GM18519 (cell line): Measurements from ENCODE around the gene ZNF25.
"Not testable (repeated sequence)": the region's sequence is repeated elsewhere in the genome, so short reads cannot be mapped to it uniquely, and the experiment has no call there.

Experiments
- ATAC-seq: cut with Tn5 transposase; IDR thresholded peaks from one replicate; pipeline ENCODE4 v1.9.1; 2021; ENCODE audit warnings: mild to moderate bottlenecking, moderate library complexity; ENCODE audit not compliant: unreplicated experiment, low FRiP score

ZNF25 gene

DNA sequence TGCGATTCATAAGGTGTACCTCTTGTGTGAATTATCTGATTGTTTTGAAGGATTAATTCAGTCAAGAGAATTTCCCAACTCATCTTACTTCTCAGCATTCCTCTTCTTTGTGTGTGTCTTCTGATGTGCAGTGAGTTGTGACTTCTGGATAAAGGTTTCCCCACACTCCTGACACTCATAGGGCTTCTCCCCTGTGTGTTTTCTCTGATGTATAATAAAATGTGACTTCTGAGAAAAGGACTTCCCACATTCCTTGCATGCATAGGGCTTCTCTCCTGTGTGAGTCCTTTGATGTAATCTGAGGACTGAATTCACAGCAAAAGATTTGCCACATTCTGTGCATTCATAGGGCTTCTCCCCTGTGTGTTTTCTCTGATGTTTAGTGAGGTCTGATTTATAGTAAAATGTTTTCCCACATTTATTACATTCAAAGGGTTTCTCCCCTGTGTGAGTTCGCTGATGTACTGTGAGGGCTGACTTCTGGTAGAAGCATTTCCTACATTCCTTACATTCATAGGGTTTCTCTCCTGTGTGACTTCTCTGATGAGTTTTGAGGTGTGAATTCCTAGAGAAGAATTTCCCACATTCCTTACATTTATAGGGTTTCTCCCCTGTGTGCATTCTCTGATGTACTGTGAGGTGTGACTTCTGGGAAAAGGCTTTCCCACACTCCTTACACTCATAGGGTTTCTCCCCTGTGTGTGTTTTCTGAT, 24.2 kb downstream of the ZNF25 start:
- no peak for ATAC-seq

DNA sequence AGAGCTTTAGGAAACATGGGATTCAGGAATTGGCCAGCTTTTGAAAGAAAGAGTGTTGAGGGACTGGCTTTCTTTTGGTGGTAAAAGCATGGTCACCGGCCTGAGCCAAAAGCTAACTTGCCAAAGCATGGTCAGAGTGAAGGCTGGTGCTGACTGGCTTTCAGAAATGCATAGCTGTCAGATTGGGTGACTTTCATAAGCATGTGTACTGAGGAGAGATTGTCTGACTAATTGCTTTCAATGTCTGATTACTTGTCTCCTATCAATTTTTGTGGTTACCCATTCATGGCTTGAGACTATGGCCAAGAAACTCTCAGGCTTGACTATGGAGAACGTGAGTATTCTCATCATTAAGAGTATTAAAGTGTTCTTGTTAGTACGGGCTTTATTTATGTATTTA, 28.2 kb downstream of the ZNF25 start:
- no peak for ATAC-seq

DNA sequence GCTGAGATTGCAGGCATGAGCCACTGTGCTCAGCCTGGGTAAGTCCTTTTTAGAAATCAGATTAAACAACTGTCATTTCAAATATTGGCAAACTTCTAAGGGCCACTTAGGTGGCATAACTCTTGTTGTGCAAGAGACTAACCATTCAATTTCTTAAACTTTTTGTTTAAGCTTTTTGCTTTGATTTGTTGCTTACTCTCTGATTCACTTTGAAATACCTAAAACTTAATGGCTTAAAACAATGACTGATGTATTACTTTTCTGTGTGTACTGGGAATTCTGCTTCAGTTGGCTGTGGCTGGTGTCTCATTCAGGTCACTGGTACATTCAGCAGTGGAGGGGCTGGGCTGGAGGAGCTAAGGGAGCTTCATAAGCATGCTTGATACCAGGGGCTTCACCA, 28.9 kb downstream of the ZNF25 start:
- ATAC-seq, result no peak

DNA sequence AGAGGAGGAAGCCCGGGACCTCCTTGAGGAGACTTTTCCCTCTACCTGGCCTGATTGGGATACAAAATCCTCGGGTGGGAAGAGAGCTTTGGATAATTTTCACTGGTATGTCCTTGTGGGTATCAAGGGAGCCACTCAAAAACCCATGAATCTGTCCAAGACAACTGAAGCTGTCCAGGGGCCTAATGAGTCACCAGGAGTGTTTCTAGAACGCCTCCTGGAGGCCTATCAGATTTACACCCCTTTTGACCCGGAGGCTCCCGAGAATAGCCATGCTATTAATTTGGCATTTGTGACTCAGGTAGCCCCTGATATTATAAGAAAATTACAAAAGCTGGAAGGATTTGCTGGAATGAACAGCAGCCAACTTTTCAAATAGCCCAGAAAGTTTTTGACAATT, 38.6 kb downstream of the ZNF25 start:
- ATAC-seq, result no peak

DNA sequence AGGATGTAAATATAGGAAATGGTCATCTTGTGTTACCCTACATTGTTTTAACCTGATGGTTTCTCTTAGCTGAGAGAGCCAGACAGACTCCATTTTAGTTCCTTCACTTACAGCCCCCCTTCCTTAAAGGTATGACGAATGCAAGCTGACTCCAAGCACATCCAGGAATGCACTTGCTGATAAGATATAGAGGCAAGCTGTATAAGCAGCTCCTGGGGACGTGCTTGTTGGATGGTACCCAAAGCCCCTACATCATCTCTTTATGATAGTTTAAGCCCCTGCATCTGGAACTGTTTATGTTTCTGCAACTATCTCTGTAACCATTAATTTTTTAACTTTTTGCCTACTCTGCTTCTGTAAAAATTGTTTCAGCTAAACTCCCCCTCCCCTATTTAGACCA, 41.7 kb downstream of the ZNF25 start:
- ATAC-seq, result no peak

DNA sequence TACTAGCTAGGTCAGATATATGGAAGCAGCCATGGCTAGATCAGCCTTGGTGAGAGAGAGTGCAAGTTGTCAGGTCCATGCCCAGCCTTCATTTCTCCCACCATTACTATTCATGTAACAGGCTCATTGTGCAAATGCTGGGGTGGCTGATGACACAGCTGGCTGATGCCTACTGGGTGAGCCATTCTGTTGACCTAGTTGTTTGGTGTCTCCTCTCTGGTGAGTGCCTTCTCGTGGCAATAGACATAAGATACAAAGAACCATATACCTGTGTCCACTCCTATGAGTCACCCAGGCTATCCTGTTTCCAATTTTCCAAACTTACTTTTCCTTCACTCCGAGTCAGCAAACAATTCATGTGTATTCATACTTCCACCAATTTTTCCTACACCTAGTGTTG, 46.0 kb downstream of the ZNF25 start:
- no peak for ATAC-seq

DNA sequence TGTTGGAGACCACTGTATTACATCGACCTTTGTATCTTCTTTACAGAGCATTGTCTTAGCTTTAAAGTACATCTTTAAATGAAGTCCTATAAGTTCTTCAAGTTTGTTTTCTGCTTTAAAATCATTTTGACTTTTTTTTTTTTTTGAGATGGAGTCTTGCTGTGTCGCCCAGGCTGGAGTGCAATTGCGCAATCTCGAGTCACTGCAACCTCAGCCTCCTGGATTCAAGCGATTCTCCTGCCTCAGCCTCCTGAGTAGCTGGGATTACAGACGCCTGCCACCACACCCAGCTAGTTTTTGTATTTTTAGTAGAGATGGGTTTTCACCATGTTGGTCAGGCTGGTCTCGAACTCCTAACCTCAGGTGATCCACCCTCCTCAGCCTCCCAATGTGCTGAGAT, 68.3 kb downstream of the ZNF25 start:
- ATAC-seq, result not testable (repeated sequence)

DNA sequence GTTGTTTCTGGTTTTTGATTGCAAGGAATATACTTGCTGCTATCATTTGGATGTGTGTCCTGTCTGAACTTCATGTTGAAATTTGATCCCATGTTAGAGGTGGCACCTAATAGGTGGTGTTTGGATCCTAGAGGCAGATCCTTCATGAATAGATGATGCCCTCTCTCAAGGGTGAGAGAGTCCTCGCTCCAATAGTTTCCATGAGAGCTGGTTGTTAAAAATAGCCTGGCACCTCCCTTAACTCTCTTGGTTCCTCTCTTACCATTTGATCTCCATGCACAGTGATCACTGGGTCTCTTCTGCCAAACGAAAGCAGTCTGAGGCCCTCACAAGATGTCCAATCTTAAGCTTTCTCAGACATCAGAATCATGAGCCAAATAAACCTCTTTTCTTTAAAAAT, 70.1 kb downstream of the ZNF25 start:
- no peak for ATAC-seq
